Measurements from ENCODE around the gene FSD1L. TPM values are rescaled to one million over a fixed set of nuclear protein-coding genes. Genes with fewer than 3 reads are reported as not detected.

Gene FSD1L
- total RNA-seq, 1 experiment from 2014 or later: 5.7 TPM

GRCh38 chr9:105455836-105456475, 8.1 kb downstream of the FSD1L start:
- H3K27me3 Mint-ChIP-seq (ENCODE audit: insufficient read depth, unreplicated experiment): no peaks in the 10 kb centered on the region
- intact Hi-C loops (cut with micrococcal nuclease; ENCODE audit: unreplicated experiment): no loop called here
- ChIA-PET POLR2A (no interaction called here), CTCF (no interaction called here)
- H3K4me3 Mint-ChIP-seq (ENCODE audit: unreplicated experiment): no peak overlapping the region
- H3K4me1 ChIP-seq: peaks cover 6% of the 10 kb centered on the region; the same call in 1 of the 2 replicates
- peaks cover 10% of the 10 kb centered on the region for H3K9me3 Mint-ChIP-seq (ENCODE audit: unreplicated experiment)
- peaks cover 5% of the 10 kb centered on the region for H3K4me1 Mint-ChIP-seq (ENCODE audit: low read depth, unreplicated experiment)
- TF ChIP-seq CTCF (IDR thresholded peaks at IDR 0.05; ENCODE audit: insufficient read depth in 1 of 2, low read depth in 1 of 2, low read length in 1 of 2, severe bottlenecking in 1 of 2, unreplicated experiment in 1 of 2): no peak
- H3K27ac Mint-ChIP-seq (ENCODE audit: unreplicated experiment): no peak overlapping the region
- H3K4me3 ChIP-seq (ENCODE audit: low read depth, low read length): no peak overlapping the region
- no peaks in the 10 kb centered on the region; the same call in 1 of the 2 replicates for H3K36me3 ChIP-seq (ENCODE audit: control insufficient read depth, insufficient read depth, low read length)
- no peaks in the 10 kb centered on the region for H3K36me3 Mint-ChIP-seq (ENCODE audit: insufficient read depth, unreplicated experiment)
- no peaks in the 10 kb centered on the region for H3K27me3 ChIP-seq (replicated peaks; ENCODE audit: control insufficient read depth, insufficient read depth, low read length)
- BruUV-seq (replicated peaks): no TSS peak
- DNase-seq: no peak
- peaks cover 6% of the 10 kb centered on the region for H3K9me3 ChIP-seq

DNA sequence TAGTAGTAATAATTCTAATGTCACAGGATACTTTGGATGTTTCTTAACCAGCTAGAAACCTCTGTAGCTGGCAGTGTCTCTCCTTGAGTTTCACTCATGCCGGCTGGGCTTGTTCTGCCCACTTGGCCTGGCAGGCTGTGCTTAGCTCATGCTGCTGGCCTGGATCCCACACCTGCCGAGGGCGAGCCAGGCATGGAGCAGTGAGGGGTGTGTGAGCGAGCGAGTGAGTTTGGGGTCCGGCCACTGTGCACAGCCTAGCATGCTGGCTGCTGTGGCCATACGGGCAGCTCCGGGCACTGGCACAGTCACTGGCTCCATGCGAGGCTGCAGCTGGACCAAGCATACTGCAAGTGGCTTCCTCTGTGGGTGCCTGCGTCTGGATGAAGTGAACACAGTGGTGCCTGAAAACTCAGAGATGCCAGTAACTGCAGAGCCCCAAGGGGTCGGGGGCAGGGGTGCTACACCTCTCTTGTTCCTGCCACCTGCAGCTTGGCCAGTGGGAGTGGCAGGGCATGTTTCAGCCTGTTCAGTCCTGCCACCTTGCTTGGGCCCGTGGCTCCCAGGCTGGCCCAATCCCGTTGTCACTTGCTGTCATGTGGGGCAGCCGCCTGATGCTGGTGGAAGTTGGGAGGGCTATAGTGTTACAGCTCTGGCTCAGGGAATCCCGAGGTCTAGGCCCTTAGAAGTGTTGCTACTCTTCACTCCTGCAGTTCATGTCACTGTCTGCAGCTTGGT, 9.9 kb downstream of the FSD1L start:
- CTCF ChIA-PET: no interaction called here
- H3K9me3 ChIP-seq: peaks cover 6% of the 10 kb centered on the region
- no peaks in the 10 kb centered on the region; the same call in 1 of the 2 replicates for H3K36me3 ChIP-seq (ENCODE audit: control insufficient read depth, insufficient read depth, low read length)
- Mint-ChIP-seq H3K4me1 (ENCODE audit: low read depth, unreplicated experiment) (no peaks in the 10 kb centered on the region), H3K27me3 (ENCODE audit: insufficient read depth, unreplicated experiment) (no peaks in the 10 kb centered on the region), H3K27ac (ENCODE audit: unreplicated experiment) (no peak overlapping the region), H3K4me3 (ENCODE audit: unreplicated experiment) (no peak overlapping the region), H3K36me3 (ENCODE audit: insufficient read depth, unreplicated experiment) (no peaks in the 10 kb centered on the region), H3K9me3 (ENCODE audit: unreplicated experiment) (peaks cover 10% of the 10 kb centered on the region)
- no peak for DNase-seq
- BruUV-seq (replicated peaks): no TSS peak
- POLR2A ChIA-PET: no interaction called here
- no peak overlapping the region for H3K4me3 ChIP-seq (ENCODE audit: low read depth, low read length)
- no peaks in the 10 kb centered on the region for H3K27me3 ChIP-seq (replicated peaks; ENCODE audit: control insufficient read depth, insufficient read depth, low read length)
- intact Hi-C loops (cut with micrococcal nuclease; ENCODE audit: unreplicated experiment): no loop called here
- peaks cover 6% of the 10 kb centered on the region; the same call in 1 of the 2 replicates for H3K4me1 ChIP-seq
- TF ChIP-seq CTCF (IDR thresholded peaks at IDR 0.05; ENCODE audit: insufficient read depth in 1 of 2, low read depth in 1 of 2, low read length in 1 of 2, severe bottlenecking in 1 of 2, unreplicated experiment in 1 of 2): no peak

DNA sequence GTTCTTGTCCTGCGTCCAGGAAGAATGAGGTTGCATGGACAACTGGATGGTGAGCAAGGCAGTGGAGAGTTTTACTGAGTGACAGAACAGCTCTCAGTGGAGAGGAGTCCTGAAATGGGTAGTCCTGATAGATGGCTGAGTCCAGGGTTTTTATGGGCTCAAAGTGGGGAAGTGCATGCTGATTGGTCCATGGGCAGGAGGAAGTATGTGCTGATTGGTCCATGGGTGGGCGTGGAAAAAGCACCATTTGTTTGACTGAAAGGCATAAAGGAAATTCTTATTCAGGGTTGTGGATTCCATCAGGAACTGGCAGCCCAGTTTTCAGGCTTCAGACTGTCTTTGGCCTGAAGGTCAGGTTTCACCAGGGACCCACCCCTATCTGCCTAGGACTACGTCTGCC, 10.6 kb downstream of the FSD1L start:
- intact Hi-C loops (cut with micrococcal nuclease; ENCODE audit: unreplicated experiment): no loop called here
- Histone ChIP-seq H3K4me1 (peaks cover 6% of the 10 kb centered on the region; the same call in 1 of the 2 replicates), H3K27me3 (replicated peaks; ENCODE audit: control insufficient read depth, insufficient read depth, low read length) (no peaks in the 10 kb centered on the region), H3K9me3 (peaks cover 6% of the 10 kb centered on the region), H3K4me3 (ENCODE audit: low read depth, low read length) (no peak overlapping the region), H3K36me3 (ENCODE audit: control insufficient read depth, insufficient read depth, low read length) (no peaks in the 10 kb centered on the region; the same call in 1 of the 2 replicates)
- BruUV-seq (replicated peaks): no TSS peak
- DNase-seq: no peak
- ChIA-PET CTCF (no interaction called here), POLR2A (no interaction called here)
- H3K36me3 Mint-ChIP-seq (ENCODE audit: insufficient read depth, unreplicated experiment): no peaks in the 10 kb centered on the region
- TF ChIP-seq CTCF (IDR thresholded peaks at IDR 0.05; ENCODE audit: insufficient read depth in 1 of 2, low read depth in 1 of 2, low read length in 1 of 2, severe bottlenecking in 1 of 2, unreplicated experiment in 1 of 2): no peak
- no peaks in the 10 kb centered on the region for H3K4me1 Mint-ChIP-seq (ENCODE audit: low read depth, unreplicated experiment)
- no peak overlapping the region for H3K4me3 Mint-ChIP-seq (ENCODE audit: unreplicated experiment)
- no peaks in the 10 kb centered on the region for H3K27me3 Mint-ChIP-seq (ENCODE audit: insufficient read depth, unreplicated experiment)
- H3K27ac Mint-ChIP-seq (ENCODE audit: unreplicated experiment): no peak overlapping the region
- H3K9me3 Mint-ChIP-seq (ENCODE audit: unreplicated experiment): peaks cover 10% of the 10 kb centered on the region
